ENCODE results near the gene TUBGCP5. TPM values are rescaled to one million over a fixed set of nuclear protein-coding genes. Genes with fewer than 3 reads are reported as not detected.
"Not testable (repeated sequence)": the region's sequence is repeated elsewhere in the genome, so short reads cannot be mapped to it uniquely, and the experiment has no call there.

TUBGCP5 gene
- total RNA-seq, 1 donor: 37.5 TPM

GRCh38 chr15:23057707-23058106 is 18.3 kb upstream of the TUBGCP5 start:
- no peak for DNase-seq (ENCODE audit: low read depth)
- H3K4me3 ChIP-seq (ENCODE audit: low read depth, low read length): no peak overlapping the region
- no peak for TF ChIP-seq CTCF (IDR thresholded peaks at IDR 0.05; ENCODE audit: insufficient read depth, low read length)

- no peak for TF ChIP-seq CTCF (IDR thresholded peaks at IDR 0.05; ENCODE audit: insufficient read depth, low read length)
- no peak overlapping the region for H3K4me3 ChIP-seq (ENCODE audit: low read depth, low read length)
- DNase-seq (ENCODE audit: low read depth): no peak
These were observed 15.9 kb upstream of the TUBGCP5 start for GRCh38 chr15:23055316-23055715.

- no peak for DNase-seq (ENCODE audit: low read depth)
- TF ChIP-seq CTCF (IDR thresholded peaks at IDR 0.05; ENCODE audit: insufficient read depth, low read length): no peak
- no peak overlapping the region for H3K4me3 ChIP-seq (ENCODE audit: low read depth, low read length)
These were observed 13.2 kb upstream of the TUBGCP5 start for GRCh38 chr15:23052522-23052921.

DNA sequence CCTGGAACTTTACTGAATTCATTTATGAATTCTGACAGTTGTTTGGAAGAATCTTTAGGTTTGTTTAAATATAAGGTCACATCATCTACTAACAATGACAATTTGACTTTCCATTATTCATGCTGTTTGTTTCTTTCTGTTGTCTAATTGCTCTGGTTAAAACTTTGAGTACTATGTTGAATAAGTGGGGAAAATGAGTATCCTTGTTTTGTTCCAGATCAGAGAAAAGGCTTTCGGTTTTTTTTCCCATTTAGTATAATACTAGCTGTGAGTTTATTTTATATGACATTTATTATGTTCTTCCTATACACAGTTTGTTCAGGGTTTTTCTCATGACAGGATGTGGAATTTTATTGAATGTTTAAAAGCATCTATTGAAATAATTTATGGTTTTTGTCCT is 11.3 kb upstream of the TUBGCP5 start:
- TF ChIP-seq CTCF (IDR thresholded peaks at IDR 0.05; ENCODE audit: insufficient read depth, low read length): no peak
- DNase-seq (ENCODE audit: low read depth): no peak
- no peak overlapping the region for H3K4me3 ChIP-seq (ENCODE audit: low read depth, low read length)

- no peak for DNase-seq (ENCODE audit: low read depth)
- TF ChIP-seq CTCF (IDR thresholded peaks at IDR 0.05; ENCODE audit: insufficient read depth, low read length): no peak
- no peak overlapping the region for H3K4me3 ChIP-seq (ENCODE audit: low read depth, low read length)
These were observed 10.7 kb upstream of the TUBGCP5 start for GRCh38 chr15:23049984-23050628.

DNA sequence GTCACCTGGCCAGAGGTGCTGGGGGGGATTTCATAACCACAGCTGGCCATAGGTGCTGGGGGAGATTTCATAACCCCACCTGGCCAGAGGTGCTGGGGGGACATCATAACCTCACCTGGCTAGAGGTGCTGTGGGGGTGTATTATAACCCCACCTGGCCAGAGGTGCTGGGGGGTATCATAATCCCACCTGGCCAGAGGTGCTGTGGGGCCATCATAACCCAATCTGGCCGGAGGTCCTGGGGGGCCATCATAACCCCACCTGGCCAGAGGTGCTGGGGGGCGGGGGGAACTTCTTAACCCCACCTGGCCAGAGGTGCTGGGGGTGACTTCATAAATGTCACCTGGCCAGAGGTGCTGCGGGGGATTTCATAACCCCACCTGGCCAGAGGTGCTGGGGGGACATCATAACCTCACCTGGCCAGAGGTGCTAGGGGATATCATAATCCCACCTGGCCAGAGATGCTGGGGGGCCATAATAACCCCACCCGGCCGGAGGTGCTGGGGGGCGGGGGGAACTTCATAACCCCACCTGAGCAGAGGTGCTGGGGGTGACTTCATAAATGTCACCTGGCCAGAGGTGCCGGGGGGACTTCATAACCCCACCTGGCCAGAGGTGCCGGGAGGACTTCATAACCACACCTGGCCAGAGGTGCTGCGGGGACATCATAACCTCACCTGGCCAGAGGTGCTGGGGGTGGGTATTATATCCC is 9.4 kb upstream of the TUBGCP5 start:
- H3K4me3 ChIP-seq (ENCODE audit: low read depth, low read length); DNase-seq (ENCODE audit: low read depth): not testable (repeated sequence)

DNA sequence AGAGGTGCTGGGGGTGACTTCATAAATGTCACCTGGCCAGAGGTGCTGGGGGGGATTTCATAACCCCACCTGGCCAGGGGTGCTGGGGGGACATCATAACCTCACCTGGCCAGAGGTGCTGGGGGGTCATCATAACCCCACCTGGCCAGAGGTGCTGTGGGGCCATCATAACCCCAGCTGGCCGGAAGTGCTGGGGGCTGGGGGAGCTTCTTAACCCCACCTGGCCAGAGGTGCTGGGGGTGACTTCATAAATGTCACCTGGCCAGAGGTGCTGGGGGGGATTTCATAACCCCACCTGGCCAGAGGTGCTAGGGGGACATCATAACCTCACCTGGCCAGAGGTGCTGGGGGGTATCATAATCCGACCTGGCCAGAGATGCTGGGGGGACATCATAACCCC is 4.6 kb upstream of the TUBGCP5 start:
- not testable (repeated sequence) for DNase-seq (ENCODE audit: low read depth); H3K4me3 ChIP-seq (ENCODE audit: low read depth, low read length)

GRCh38 chr15:23043535-23043934 is 4.2 kb upstream of the TUBGCP5 start:
- not testable (repeated sequence) for DNase-seq (ENCODE audit: low read depth); H3K4me3 ChIP-seq (ENCODE audit: low read depth, low read length)

DNA sequence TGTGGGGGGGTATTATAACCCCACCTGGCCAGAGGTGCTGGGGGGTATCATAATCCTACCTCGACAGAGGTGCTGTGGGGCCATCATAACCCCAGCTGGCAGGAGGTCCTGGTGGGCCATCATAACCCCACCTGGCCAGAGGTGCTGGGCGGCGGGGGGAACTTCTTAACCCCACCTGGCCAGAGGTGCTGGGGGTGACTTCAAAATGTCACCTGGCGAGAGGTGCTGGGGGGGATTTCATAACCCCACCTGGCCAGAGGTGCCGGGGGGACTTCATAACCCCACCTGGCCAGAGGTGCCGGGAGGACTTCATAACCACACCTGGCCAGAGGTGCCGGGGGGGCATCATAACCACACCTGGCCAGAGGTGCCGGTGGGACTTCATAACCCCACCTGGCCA is 2.4 kb upstream of the TUBGCP5 start:
- not testable (repeated sequence) for H3K4me3 ChIP-seq (ENCODE audit: low read depth, low read length); DNase-seq (ENCODE audit: low read depth)
